C1 segment of cervical spinal cord (tissue), 14 donors: ENCODE measurements around the gene GMPPA.

Source experiments
- DNase-seq, 14 donors: peaks; one replicate each; lab custom pipeline; 2025; lab: John Stamatoyannopoulos, UW

Gene GMPPA

GRCh38 chr2:219502618-219503017, 3.9 kb downstream of the GMPPA start:
- no peak for DNase-seq

DNA sequence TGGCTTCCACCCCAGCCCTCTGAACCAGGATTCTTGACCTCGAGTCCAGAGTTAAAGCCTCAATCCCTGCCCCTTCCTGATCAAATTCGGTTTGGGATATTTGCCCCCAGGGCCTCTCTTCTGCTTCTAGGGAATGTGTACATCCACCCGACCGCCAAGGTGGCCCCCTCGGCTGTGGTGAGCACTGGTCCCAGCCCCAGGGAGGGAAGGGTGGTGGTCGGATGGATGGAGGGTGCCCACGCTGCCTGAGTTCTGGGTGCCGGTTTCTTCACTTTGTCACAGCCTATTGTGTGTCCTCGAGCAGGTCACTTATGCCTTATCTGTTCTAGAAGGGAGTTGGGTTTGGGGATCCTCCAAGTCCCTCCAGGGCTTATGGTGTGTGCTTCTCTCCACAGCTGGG, 6.9 kb downstream of the GMPPA start:
- DNase-seq: no peak

DNA sequence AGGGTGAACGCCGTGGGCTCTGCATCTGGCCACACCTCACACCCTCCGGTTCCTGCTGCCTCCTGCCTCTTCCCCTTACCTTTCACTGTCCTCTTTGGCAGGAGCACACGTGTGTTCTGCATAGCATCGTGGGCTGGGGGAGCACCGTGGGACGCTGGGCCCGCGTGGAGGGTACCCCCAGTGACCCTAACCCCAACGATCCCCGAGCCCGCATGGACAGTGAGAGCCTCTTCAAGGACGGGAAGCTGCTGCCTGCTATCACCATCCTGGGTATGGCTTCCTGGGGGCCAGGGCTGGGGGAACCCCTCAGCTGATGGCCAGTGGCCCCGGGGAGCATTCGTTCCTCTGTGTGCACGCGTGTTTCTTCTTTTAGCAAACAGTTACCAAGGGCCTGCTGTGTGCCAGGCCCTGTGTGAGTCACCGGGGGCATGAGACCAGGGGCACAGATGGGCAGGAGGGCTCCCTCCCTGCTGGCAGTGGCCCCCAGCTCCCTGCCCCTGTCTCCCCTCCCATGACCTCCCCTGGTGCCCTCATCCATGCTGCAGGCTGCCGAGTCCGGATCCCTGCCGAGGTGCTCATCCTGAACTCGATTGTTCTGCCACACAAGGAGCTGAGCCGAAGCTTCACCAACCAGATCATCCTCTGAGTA, 7.6 kb downstream of the GMPPA start:
- peak in 2 of 14 donors; percentile 36 to 61 for DNase-seq

- DNase-seq: peak in 7 of 14 donors; percentile 10 to 93 (median 36)
Measured at GRCh38 chr2:219506802-219507526, 8.3 kb downstream of the GMPPA start.

GRCh38 chr2:219507581-219508443, 9.1 kb downstream of the GMPPA start:
- peak in 1 of 14 donors; percentile 67 for DNase-seq

- DNase-seq: no peak
Measured at GRCh38 chr2:219508444-219508734, 9.7 kb downstream of the GMPPA start.

- peak in 2 of 14 donors; percentile 20 to 60 for DNase-seq
Measured at GRCh38 chr2:219508971-219509779, 10.5 kb downstream of the GMPPA start.

DNA sequence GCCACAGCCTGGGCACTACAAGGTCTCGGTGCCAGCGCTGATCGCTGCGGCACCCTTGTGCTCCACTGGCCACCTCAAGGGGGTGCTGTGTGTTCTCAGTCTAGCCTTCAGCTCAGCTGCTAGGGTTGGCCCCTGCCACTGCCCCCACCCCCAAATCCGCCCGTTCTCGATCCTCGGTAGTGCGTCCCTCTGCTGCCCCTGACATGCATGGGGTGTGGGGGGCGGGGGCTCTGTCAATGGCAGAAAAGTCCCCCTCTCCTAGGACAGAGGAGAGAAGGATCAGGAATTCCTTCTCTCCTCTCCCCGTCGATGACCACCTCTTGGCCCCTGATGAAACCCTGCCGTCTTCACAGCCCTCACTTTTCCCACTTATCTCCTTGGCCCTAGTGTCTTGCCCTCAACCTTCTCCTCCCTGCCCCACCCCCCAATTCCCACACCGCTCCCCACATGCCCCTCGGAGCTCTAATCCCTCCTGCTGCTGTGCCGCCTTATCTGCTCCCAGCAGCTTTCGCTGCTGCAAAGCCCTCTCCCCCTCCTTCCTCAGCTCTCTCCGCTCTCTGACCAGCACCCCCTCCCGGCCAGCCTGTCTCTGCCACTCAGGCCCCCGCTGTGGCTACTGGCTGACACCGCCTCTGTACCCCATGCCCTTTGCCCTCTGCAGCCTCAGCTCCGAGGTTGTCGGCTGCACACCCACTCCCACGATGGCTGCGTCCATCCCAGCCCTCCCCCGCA, 11.3 kb downstream of the GMPPA start:
- DNase-seq: peak in 10 of 14 donors; percentile 19 to 60 (median 38)

GRCh38 chr2:219510512-219511135, 11.9 kb downstream of the GMPPA start:
- DNase-seq: no peak

- DNase-seq: peak in 2 of 14 donors; percentile 10 to 20
Measured at GRCh38 chr2:219511547-219512325, 13.0 kb downstream of the GMPPA start.

- DNase-seq: no peak
Measured at GRCh38 chr2:219512524-219513216, 14.0 kb downstream of the GMPPA start.

- no peak for DNase-seq
Measured at GRCh38 chr2:219513787-219514186, 15.1 kb downstream of the GMPPA start.

DNA sequence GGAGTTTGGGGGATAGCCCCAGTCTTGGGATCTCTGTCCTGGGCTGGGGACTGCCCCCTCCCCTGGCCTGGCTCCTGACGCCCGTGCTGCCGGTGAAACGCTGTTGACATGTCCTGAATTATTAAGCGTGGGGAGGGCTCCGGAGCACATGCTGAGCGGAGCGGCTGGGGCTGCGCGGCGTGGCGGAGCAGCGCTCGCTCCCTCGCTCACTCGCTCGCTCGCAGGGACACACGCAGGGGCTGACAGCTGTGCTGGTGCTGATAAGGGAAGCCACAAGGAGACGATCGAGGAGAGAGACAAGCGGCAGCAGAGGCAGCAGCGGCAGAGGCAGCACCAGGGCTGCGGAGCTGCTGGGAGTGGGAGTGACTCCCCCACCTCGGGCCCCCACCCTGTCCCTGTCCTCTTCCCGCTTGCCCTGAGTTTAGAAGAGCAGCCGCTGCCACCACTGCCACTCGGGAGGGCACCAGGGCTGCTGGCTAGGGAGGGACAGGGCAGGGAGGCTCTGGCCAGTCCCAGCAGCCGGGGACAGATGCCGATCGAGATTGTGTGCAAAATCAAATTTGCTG, 15.6 kb downstream of the GMPPA start, which contains the start of gene ASIC4:
TSS of gene ASIC4 (plus strand) at position 287 of the 566 bp plus-strand sequence. CDS start at position 530, 243 bp downstream.
- DNase-seq: no peak

GRCh38 chr2:219514836-219515235, 16.1 kb downstream of the GMPPA start:
- no peak for DNase-seq

GRCh38 chr2:219515874-219516629, 17.4 kb downstream of the GMPPA start:
- no peak for DNase-seq

GRCh38 chr2:219516888-219517287, 18.2 kb downstream of the GMPPA start:
- DNase-seq: no peak

DNA sequence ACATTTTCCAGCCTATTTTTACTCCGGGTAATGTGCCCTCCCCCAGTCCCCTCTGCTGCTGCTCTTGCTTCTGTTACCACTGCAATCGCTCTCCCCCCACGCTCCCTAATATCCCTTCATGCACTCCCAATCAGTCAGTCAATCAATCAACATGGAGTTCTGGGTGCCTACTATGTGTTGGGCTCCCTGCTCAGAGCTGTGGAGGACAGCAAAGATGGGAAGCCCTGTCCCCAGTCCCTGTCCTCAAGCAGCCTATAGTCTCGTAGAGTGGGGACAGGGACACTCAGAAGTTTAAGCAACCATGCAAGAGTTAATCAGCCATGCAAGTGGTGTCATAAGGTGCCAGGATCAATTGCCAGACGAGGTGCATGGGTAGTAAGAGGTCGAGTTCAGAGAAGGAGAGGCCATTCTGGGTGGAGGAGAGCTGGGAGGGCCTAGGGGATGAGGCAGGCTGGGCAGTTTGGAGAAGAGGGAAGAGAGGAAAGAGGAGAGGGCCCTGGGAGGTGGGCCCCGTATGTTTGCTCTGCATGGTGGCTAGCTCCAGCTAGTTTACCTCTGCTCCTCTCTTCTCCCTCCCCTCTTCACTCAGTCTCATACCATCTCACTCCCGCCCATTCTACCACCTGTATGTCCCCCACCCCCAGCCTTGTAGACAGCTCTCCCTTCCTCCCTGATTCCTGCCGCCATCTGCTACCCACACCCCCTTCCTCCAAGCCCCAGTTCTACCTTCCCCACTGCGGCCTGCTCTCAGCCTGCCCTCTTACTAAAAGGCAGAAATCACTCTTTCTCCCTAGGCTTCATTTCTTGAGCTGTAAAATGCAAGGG, 19.5 kb downstream of the GMPPA start:
- DNase-seq: no peak
